NCI-H1694 (cell line): Measurements from ENCODE around the gene CA11.

ENCODE experiments used
- DNase-seq: peaks from one replicate; lab custom pipeline; 2025; lab: John Stamatoyannopoulos, UW

Gene CA11

GRCh38 chr19:48613024-48613851 lies 32.7 kb downstream of the CA11 start:
- DNase-seq = no peak

- DNase-seq = no peak
Observed at GRCh38 chr19:48611872-48612271, 34.1 kb downstream of the CA11 start.

GRCh38 chr19:48609571-48610108 lies 36.3 kb downstream of the CA11 start:
- no peak for DNase-seq

GRCh38 chr19:48608798-48609263 lies 37.2 kb downstream of the CA11 start:
- peak; percentile 62 for DNase-seq

- no peak for DNase-seq
Observed at GRCh38 chr19:48607359-48607755, 38.6 kb downstream of the CA11 start.

- DNase-seq = no peak
Observed at GRCh38 chr19:48606463-48607358, 39.3 kb downstream of the CA11 start, which contains the start of gene SPACA4. TSS of gene SPACA4 (plus strand) at chr19:48606742. CDS start at chr19:48606979, 237 bp downstream.

GRCh38 chr19:48603850-48604249 lies 42.1 kb downstream of the CA11 start:
- no peak for DNase-seq

- DNase-seq = no peak
Observed at GRCh38 chr19:48603449-48603848, 42.5 kb downstream of the CA11 start.

GRCh38 chr19:48603001-48603400 lies 43.0 kb downstream of the CA11 start:
- DNase-seq = no peak

GRCh38 chr19:48600679-48601417 lies 45.1 kb downstream of the CA11 start:
- DNase-seq = no peak

GRCh38 chr19:48598996-48599700 lies 46.8 kb downstream of the CA11 start:
- DNase-seq = no peak

GRCh38 chr19:48596679-48597465 lies 49.1 kb downstream of the CA11 start:
- no peak for DNase-seq

GRCh38 chr19:48596237-48596636 lies 49.8 kb downstream of the CA11 start:
- DNase-seq = no peak

GRCh38 chr19:48595833-48596232 lies 50.2 kb downstream of the CA11 start:
- DNase-seq = no peak

- no peak for DNase-seq
Observed at GRCh38 chr19:48595171-48595570, 50.8 kb downstream of the CA11 start.

- no peak for DNase-seq
Observed at GRCh38 chr19:48591021-48591420, 55.0 kb downstream of the CA11 start.

- DNase-seq = peak; percentile 83
Observed at GRCh38 chr19:48588670-48589401, 57.2 kb downstream of the CA11 start.
